AG10803 (cell line): ENCODE results near the gene NCAPD2.
"Not testable (repeated sequence)": the region's sequence is repeated elsewhere in the genome, so short reads cannot be mapped to it uniquely, and the experiment has no call there.

Source experiments
- DNase-seq: peaks from one replicate; pipeline ENCODE4 v3.0.0; 2010; ENCODE audit warnings: low read depth
- H3K4me3 ChIP-seq: 2 replicates; pipeline ENCODE4 v1.5.1; 2011; ENCODE audit warnings: mild to moderate bottlenecking, low read length, control low read depth
- TF ChIP-seq, protein P1 (sequence below): conservative IDR thresholded peaks from 2 replicates; pipeline ENCODE4 v1.5.1; 2011; ENCODE audit warnings: mild to moderate bottlenecking, low read length, control low read depth, inconsistent platforms

NCAPD2 gene

DNA sequence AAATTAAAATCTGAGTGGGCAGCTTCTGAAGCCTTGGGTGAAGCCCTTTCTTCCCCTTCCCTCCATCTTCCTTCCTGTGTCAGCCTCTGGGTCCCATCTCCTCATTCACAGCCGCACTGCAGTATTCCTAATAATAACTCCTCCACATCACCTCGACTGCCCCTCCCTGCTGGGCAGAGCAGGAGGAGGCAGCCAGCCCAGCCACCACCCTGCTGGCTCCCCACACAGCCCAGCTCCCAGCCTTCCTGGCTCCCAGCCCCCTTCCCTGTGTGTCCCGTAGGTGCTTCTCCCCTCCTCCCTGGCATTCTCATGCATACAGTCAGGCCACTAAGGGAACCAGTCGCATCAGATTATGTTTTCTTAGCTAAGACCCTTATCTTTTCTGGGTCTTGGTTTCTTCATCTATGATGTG, 58.2 kb downstream of the NCAPD2 start:
- peak; percentile 52 for DNase-seq
- peak overlapping the region; percentile 49 for H3K4me3 ChIP-seq
- TF ChIP-seq, protein P1, sequence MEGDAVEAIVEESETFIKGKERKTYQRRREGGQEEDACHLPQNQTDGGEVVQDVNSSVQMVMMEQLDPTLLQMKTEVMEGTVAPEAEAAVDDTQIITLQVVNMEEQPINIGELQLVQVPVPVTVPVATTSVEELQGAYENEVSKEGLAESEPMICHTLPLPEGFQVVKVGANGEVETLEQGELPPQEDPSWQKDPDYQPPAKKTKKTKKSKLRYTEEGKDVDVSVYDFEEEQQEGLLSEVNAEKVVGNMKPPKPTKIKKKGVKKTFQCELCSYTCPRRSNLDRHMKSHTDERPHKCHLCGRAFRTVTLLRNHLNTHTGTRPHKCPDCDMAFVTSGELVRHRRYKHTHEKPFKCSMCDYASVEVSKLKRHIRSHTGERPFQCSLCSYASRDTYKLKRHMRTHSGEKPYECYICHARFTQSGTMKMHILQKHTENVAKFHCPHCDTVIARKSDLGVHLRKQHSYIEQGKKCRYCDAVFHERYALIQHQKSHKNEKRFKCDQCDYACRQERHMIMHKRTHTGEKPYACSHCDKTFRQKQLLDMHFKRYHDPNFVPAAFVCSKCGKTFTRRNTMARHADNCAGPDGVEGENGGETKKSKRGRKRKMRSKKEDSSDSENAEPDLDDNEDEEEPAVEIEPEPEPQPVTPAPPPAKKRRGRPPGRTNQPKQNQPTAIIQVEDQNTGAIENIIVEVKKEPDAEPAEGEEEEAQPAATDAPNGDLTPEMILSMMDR, result no peak

DNA sequence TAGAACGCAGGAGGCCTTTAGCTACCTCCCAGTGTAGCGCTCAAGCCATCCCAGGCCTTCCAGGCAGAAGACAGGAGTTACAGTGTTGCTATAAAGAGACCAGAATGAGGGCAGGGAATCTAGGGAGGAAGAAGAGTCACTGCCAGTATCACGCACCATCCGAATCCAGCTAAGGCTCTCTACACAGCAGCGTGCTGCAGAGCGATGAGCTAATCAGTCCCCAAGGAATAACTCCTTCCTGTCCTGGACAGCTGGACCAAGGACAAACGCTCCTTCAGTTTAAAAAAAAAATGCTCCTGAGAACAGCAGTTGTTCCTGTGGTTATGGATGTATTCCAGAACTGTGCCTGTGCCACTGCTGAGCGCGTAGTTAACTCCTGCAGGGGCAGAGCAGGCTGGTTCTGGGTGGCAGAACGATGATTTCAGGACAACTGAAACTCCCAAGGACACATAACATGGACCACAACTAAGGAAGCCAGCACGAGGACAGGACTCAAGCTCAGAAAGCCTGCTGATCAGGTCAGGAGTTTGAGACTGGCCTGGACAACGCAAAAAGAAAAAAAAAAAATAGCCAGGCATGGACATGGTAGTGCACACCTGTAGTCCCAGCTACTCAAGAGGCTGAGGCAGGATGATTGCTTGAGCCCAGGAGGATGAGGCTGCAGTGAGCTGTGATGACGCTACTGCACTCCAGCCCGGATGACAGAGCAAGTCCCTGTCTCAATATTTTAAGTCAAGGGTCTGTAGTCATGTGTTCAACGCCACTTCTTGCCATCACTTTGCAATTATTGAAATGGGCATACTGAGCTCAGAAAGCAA, 59.4 kb downstream of the NCAPD2 start:
- TF ChIP-seq, protein P1, result no peak
- DNase-seq, result peak; percentile 97
- peak overlapping the region; percentile 49 for H3K4me3 ChIP-seq

DNA sequence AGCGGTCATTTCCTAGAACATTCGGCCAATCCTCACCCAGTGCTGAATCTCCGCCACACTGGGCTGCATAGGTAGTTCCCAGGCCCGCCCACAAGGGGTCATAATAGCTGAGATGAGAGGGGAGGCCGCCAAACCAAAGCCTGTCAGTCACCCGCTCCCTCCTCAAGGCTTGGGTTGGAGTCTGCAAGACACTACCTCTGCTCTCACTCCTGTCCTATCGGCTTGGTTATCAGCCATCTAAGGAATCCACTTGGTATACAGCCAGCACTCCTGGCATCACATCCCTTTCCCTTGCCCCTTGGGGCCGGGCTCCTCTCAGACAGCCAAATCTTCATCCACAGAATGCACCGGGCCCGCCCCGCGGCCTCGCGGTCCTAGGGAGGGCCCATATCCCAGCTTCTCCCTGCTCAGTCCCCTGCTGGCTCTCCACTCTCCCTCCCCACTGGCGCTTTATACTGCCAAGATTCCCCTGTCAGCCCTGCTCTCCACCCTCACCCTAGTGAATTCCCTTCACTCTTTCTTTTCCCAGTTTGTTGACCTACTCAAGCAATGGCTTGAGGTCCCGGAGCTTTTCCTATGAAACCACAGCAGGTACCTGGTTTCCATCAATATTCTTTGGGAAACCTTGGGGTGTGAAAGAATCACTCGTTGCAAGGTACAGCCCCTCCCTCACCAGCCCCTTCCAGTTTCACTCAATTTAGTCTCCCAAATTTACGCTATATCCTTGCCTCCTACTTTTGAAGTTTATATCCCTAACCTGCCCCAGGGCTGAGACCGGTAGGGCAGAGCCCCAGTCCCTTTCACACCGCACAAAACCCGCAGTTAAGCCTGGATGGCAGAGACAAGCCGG, 60.5 kb downstream of the NCAPD2 start:
- TF ChIP-seq, protein P1, result peak; percentile 65
- DNase-seq, result peak; percentile 64
- H3K4me3 ChIP-seq, result peak overlapping the region; percentile 88

DNA sequence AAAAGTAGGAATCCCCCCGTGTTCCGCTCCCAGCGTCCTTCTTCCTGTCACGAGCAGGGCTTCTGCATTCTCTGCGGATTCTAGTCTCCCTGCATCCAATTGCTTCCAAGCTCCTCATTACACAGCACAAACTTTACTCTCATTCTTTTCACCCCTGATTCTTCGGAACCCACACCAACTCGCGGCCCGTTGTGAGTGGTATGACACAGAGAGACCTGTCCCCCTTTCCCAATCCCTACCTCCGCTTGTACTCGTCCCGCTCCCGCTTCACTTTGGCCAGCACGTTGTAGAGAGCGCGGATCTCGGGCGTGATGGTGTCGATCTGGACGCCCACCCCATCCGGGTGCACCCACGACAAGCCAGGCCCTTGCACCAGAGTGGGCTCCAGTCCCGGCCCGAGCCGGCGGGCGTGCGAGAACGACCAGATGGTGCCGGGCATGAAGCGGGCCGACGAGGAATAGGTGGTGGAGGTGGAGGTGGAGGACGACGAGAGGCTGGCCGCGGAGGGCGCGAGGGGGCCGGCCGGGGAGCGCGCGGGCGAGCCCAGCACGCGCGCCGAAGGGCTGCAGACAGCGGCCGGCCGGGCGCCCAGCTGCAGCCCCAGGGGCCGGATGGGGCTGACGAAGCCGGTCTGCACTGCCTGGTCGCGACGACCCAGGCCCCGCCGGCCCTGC, 61.3 kb downstream of the NCAPD2 start:
- TF ChIP-seq, protein P1, result no peak
- H3K4me3 ChIP-seq, result peak overlapping the region; percentile 88
- DNase-seq, result no peak

DNA sequence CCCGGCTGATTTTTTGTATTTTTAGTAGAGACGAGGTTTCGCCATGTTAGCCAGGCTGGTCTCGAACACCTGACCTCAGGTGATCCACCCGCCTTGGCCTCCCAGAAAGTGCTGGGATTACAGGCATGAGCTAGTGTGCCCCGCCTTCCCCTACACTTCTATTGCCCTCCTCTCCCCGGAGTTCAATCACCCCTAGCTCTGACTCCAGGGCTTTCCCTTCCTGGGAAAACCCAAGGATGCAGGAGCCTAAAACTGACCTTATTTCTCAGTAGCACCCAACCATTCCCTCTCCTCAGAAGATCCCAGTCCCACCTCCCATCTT, 62.6 kb downstream of the NCAPD2 start:
- not testable (repeated sequence) for DNase-seq, H3K4me3 ChIP-seq

DNA sequence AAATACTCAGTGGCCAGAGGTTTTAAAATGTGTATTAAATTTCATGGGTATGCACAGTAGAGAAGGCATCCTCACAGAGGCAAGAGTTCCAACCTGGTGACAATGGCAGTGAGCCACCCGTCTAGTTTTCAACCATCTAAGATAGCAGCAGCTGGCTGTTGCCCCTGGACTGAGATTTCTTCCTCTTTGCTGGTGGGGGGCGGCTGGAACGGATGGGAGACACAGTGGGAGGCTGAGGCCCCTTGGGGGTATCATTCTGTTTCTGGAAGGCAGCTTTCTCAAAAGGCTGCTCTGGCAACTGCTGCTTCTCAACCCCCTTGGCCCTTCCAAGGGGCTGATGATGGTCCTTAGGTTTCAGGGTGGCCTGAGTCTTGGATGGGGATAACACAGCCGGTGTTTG, 63.0 kb downstream of the NCAPD2 start:
- TF ChIP-seq, protein P1, result no peak
- no peak for DNase-seq
- no peak overlapping the region for H3K4me3 ChIP-seq

DNA sequence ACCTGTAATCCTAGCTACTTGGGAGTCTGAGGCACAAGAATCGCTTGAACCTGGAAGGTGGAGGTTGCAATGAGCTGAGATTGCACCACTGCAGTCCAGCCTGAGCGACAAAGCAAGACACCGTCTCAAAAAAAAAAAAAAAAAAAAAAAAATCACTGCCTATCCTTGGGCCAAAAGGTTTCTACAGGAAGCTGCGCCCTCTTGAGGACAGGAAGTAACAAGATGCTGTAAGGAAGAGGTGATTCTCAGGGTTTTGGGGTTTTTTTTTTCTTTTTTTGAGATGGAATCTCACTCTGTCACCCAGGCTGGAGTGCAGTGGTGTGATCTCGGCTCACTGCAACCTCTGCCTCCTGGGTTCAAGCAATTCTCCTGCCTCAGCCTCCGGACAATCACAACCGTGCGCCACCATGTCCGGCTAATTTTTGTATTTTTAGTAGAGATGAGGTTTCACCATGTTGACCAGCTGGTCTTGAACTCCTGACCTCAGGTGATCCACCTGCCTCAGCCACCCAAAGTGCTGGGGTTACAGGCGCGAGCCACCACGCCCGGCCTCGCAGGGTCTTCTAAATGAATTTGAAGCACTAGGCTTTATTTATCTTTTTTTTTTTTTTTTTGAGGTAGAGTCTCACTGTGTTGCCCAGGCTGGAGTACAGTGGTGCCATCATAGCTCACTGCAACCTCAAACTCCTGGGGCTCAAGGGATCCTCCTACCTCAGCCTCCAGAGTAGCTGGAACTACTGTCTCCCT, 64.3 kb downstream of the NCAPD2 start:
- TF ChIP-seq, protein P1, result peak; percentile 73
- peak; percentile 83 for DNase-seq

More for the DNA sequence above, 64.3 kb downstream of the NCAPD2 start:
- H3K4me3 ChIP-seq, result not testable (repeated sequence)
